Measurements from ENCODE around the gene MINK1.

DNA sequence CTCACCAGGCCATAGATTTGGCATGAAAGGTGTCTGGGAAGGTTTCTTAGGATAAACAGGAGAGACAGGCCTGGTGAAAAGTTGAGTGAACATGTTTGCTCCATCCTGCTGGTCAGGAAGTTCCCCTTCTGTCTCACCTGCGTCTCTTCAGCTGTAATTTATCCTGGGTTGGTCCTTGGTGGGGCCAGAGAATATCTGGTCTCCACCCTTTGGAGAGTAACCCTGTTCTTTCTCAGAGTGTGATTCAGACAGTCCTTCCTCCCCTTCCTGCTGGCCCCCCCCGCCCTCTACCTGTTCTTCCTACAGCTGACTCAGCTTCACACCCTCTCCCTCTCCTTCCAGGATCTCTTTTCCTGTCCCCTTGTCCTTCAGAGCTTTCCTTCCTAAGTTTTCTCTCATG is 17.1 kb downstream of the MINK1 start:
- TF ChIP-seq, protein P1, sequence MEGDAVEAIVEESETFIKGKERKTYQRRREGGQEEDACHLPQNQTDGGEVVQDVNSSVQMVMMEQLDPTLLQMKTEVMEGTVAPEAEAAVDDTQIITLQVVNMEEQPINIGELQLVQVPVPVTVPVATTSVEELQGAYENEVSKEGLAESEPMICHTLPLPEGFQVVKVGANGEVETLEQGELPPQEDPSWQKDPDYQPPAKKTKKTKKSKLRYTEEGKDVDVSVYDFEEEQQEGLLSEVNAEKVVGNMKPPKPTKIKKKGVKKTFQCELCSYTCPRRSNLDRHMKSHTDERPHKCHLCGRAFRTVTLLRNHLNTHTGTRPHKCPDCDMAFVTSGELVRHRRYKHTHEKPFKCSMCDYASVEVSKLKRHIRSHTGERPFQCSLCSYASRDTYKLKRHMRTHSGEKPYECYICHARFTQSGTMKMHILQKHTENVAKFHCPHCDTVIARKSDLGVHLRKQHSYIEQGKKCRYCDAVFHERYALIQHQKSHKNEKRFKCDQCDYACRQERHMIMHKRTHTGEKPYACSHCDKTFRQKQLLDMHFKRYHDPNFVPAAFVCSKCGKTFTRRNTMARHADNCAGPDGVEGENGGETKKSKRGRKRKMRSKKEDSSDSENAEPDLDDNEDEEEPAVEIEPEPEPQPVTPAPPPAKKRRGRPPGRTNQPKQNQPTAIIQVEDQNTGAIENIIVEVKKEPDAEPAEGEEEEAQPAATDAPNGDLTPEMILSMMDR (IDR thresholded peaks at IDR 0.05) = no peak
- peak in 1 of 2 donors; percentile 38 for TF ChIP-seq POLR2AphosphoS5 (IDR thresholded peaks at IDR 0.05; ENCODE audit: insufficient read depth in 1 of 2, low read depth in 1 of 2)
